ENCODE measurements around the gene TRAPPC3.

Gene TRAPPC3

DNA sequence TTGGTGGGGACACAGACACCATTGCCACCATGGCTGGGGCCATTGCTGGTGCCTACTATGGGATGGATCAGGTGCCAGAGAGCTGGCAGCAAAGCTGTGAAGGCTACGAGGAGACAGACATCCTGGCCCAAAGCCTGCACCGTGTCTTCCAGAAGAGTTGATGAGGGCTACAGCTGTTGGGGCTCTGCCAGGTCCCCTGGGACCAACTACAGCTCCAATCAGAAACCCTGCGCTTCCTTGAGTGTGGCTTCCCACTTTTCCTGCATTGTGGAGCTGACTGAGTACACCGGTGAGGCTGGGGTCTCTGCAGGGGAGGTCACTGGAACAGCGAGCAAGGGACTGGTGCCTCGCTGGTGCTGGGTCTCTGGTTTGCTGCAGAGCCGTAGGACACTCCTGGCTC is 56.1 kb downstream of the TRAPPC3 start:
- no peaks in the 10 kb centered on the region for H3K4me1 ChIP-seq
- H3K27me3 ChIP-seq (ENCODE audit: control insufficient read depth, insufficient read depth, low read length), result no peaks in the 10 kb centered on the region
- H3K27ac ChIP-seq, result no peak overlapping the region
- no peaks in the 10 kb centered on the region for H3K9me3 ChIP-seq (ENCODE audit: control insufficient read depth, low read length)
- no peak overlapping the region for H2AFZ ChIP-seq
- H3K36me3 ChIP-seq (ENCODE audit: control insufficient read depth, insufficient read depth, low read length), result no peaks in the 10 kb centered on the region
- H3K4me3 ChIP-seq (ENCODE audit: low read depth, low read length), result no peak overlapping the region
- H3K9ac ChIP-seq, result no peak overlapping the region
- H3K79me2 ChIP-seq, result no peaks in the 10 kb centered on the region
- no peak overlapping the region for H3K4me2 ChIP-seq (ENCODE audit: low read length)
- TF ChIP-seq, protein P1, sequence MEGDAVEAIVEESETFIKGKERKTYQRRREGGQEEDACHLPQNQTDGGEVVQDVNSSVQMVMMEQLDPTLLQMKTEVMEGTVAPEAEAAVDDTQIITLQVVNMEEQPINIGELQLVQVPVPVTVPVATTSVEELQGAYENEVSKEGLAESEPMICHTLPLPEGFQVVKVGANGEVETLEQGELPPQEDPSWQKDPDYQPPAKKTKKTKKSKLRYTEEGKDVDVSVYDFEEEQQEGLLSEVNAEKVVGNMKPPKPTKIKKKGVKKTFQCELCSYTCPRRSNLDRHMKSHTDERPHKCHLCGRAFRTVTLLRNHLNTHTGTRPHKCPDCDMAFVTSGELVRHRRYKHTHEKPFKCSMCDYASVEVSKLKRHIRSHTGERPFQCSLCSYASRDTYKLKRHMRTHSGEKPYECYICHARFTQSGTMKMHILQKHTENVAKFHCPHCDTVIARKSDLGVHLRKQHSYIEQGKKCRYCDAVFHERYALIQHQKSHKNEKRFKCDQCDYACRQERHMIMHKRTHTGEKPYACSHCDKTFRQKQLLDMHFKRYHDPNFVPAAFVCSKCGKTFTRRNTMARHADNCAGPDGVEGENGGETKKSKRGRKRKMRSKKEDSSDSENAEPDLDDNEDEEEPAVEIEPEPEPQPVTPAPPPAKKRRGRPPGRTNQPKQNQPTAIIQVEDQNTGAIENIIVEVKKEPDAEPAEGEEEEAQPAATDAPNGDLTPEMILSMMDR (IDR thresholded peaks at IDR 0.05), result no peak

DNA sequence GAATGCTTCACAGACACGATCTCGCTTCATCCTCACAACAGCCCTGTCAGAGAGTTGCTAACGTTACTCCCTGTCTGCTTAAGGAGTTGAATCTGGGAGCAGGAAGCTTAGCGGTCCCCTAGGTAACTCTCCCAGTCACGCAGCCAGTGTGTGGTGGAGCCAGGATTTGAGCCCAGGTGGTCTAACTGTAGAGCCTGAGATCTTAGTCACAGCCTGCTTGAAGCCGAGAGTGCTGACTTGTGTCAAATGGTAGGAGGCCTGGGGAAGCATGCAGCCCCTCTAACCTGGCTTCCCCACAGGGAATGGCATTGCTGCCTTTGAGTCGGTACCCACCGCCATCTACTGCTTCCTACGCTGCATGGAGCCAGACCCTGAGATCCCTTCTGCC is 56.5 kb downstream of the TRAPPC3 start:
- no peak overlapping the region for H2AFZ ChIP-seq
- no peaks in the 10 kb centered on the region for H3K36me3 ChIP-seq (ENCODE audit: control insufficient read depth, insufficient read depth, low read length)
- H3K4me3 ChIP-seq (ENCODE audit: low read depth, low read length), result no peak overlapping the region
- H3K4me1 ChIP-seq, result no peaks in the 10 kb centered on the region
- no peaks in the 10 kb centered on the region for H3K27me3 ChIP-seq (ENCODE audit: control insufficient read depth, insufficient read depth, low read length)
- no peaks in the 10 kb centered on the region for H3K79me2 ChIP-seq
- no peak overlapping the region for H3K27ac ChIP-seq
- no peaks in the 10 kb centered on the region for H3K9me3 ChIP-seq (ENCODE audit: control insufficient read depth, low read length)
- H3K4me2 ChIP-seq (ENCODE audit: low read length), result no peak overlapping the region
- H3K9ac ChIP-seq, result no peak overlapping the region
- TF ChIP-seq, protein P1 (IDR thresholded peaks at IDR 0.05), result no peak

DNA sequence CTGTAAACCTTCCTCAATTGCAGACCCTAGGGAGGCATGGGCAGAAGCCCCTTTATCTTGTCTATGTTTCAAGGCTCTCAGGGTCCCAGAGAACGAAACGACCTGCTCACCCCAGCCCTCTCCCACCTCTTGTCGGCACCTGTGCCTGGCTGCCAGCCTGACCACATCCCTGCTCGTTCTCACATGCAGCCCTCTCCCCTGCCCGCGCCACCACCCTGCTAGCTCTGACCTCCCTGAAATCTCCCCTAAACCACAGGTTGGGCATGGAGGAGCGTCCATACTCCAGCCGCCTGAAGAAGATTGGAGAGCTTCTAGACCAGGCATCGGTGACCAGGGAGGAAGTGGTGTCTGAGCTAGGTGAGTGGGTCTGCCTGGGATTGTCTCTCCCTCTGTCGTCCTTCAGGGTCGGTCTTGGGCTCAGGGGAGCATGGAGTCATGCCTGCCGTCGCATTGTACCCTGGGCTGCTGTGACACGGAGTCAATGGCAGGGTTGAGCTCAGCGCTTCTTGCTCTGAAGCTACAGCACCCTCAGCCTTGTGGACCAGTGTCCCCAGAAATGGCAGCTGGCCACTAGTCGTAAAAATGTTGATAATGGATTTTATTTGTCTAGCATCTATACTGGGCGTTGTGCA is 57.0 kb downstream of the TRAPPC3 start:
- H3K36me3 ChIP-seq (ENCODE audit: control insufficient read depth, insufficient read depth, low read length), result no peaks in the 10 kb centered on the region
- no peaks in the 10 kb centered on the region for H3K4me1 ChIP-seq
- H2AFZ ChIP-seq, result no peak overlapping the region
- no peak overlapping the region for H3K27ac ChIP-seq
- H3K27me3 ChIP-seq (ENCODE audit: control insufficient read depth, insufficient read depth, low read length), result no peaks in the 10 kb centered on the region
- TF ChIP-seq, protein P1 (IDR thresholded peaks at IDR 0.05), result no peak
- H3K9me3 ChIP-seq (ENCODE audit: control insufficient read depth, low read length), result no peaks in the 10 kb centered on the region
- H3K9ac ChIP-seq, result no peak overlapping the region
- H3K4me2 ChIP-seq (ENCODE audit: low read length), result no peak overlapping the region
- no peak overlapping the region for H3K4me3 ChIP-seq (ENCODE audit: low read depth, low read length)
- no peaks in the 10 kb centered on the region for H3K79me2 ChIP-seq

DNA sequence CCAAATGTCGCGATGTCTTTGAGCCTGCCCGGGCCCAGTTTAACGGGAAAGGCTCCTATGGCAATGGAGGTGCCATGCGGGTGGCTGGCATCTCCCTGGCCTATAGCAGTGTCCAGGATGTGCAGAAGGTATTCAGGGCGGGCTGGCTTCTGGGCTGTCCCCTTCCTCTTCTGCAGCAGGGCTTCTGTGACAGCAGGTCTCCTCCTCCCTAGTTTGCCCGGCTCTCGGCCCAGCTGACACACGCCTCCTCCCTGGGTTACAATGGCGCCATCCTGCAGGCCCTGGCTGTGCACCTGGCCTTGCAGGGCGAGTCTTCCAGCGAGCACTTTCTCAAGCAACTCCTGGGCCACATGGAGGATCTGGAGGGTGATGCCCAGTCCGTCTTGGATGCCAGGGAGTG is 57.6 kb downstream of the TRAPPC3 start:
- Histone ChIP-seq H3K9ac (no peak overlapping the region), H3K27ac (no peak overlapping the region), H3K4me3 (ENCODE audit: low read depth, low read length) (no peak overlapping the region), H3K4me1 (no peaks in the 10 kb centered on the region), H3K9me3 (ENCODE audit: control insufficient read depth, low read length) (no peaks in the 10 kb centered on the region), H3K4me2 (ENCODE audit: low read length) (no peak overlapping the region), H3K27me3 (ENCODE audit: control insufficient read depth, insufficient read depth, low read length) (no peaks in the 10 kb centered on the region), H3K36me3 (ENCODE audit: control insufficient read depth, insufficient read depth, low read length) (no peaks in the 10 kb centered on the region), H2AFZ (no peak overlapping the region), H3K79me2 (no peaks in the 10 kb centered on the region)
- TF ChIP-seq, protein P1 (IDR thresholded peaks at IDR 0.05), result no peak

DNA sequence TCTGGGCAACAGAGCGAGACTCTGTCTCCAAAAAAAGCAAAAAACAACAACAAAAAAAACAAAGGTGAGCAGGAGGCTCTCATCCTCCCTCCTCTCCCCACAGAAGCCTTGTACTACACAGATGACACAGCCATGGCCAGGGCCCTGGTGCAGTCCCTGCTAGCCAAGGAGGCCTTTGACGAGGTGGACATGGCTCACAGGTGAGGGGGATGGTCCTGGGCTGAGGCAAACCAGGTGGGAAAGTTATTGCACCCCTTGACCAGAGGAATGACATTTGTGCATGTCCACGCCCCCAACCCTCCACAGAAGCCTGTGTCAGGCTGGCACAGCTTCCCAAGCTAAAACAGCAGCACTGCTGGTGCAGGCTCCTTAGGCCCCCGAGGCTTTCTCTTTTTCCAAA is 58.1 kb downstream of the TRAPPC3 start:
- Histone ChIP-seq H3K9me3 (ENCODE audit: control insufficient read depth, low read length) (no peaks in the 10 kb centered on the region), H3K79me2 (no peaks in the 10 kb centered on the region), H3K4me2 (ENCODE audit: low read length) (no peak overlapping the region), H3K27ac (no peak overlapping the region), H2AFZ (no peak overlapping the region), H3K9ac (no peak overlapping the region), H3K4me3 (ENCODE audit: low read depth, low read length) (no peak overlapping the region), H3K4me1 (no peaks in the 10 kb centered on the region), H3K27me3 (ENCODE audit: control insufficient read depth, insufficient read depth, low read length) (no peaks in the 10 kb centered on the region), H3K36me3 (ENCODE audit: control insufficient read depth, insufficient read depth, low read length) (no peaks in the 10 kb centered on the region)
- TF ChIP-seq, protein P1 (IDR thresholded peaks at IDR 0.05), result no peak
